Testis (tissue), 3 donors: ENCODE results near the gene MYO1E. TPM values are rescaled to one million over a fixed set of nuclear protein-coding genes. Genes with fewer than 3 reads are reported as not detected.
"Not testable (repeated sequence)": the region's sequence is repeated elsewhere in the genome, so short reads cannot be mapped to it uniquely, and the experiment has no call there.

Experiments
- DNase-seq: peaks from one replicate; pipeline ENCODE4 v3.0.0-alpha.2; 2019
- H3K27ac ChIP-seq, 2 donors: fragments of 200-600 bp; sonication (generic); one replicate each; pipeline ENCODE4 v1.5.1; 2019
- H3K27me3 ChIP-seq: fragments of 200-600 bp; sonication (generic); one replicate; pipeline ENCODE4 v1.5.1; 2019
- H3K36me3 ChIP-seq: fragments of 200-600 bp; sonication (generic); one replicate; pipeline ENCODE4 v1.5.1; 2017; ENCODE audit warnings: low read depth; ENCODE audit errors: missing control alignments
- H3K4me1 ChIP-seq: fragments of 200-600 bp; sonication (generic); one replicate; pipeline ENCODE4 v1.5.1; 2019
- H3K4me3 ChIP-seq, 2 donors: fragments of 200-600 bp; sonication (generic); one replicate each; pipeline ENCODE4 v1.5.1; 2017 to 2019
- H3K9me3 ChIP-seq: fragments of 200-600 bp; sonication (generic); one replicate; pipeline ENCODE4 v1.5.1; 2017
- CTCF ChIP-seq, 3 experiments: fragments of 450-650 bp in 2 of 3; fragments of 200-600 bp in 1 of 3; sonication (generic) in 1 of 3; IDR thresholded peaks; one replicate each; pipeline ENCODE4 v1.5.1; 2016 to 2019; ENCODE audit warnings: antibody characterized with exemption in 3 of 3, mild to moderate bottlenecking in 2 of 3, moderate library complexity in 1 of 3
- POLR2A ChIP-seq: fragments of 450-650 bp; IDR thresholded peaks from one replicate; pipeline ENCODE4 v1.6.1; 2017; ENCODE audit warnings: antibody characterized with exemption, mild to moderate bottlenecking, moderate library complexity
- WGBS, 2 donors: methylation state at CpG; one replicate each; pipeline ENCODE4 v1.1.5; 2018; 5-methylcytosine and 5-hydroxymethylcytosine counted together
- intact Hi-C: fragments of 100-400 bp; cut with DNase I; formaldehyde crosslinking; loops from one replicate; pipeline ENCODE4 v1.15.1; 2023; ENCODE audit warnings: low total_unique reads
- polyA plus RNA-seq: library from polyadenylated mRNA; stranded (reverse); fragments of 350-450 nt; fragmentation: Illumina TruSeq; extraction: RNeasy Lipid Tissue Mini Kit (QIAGEN cat#74804); gene quantifications from one replicate; pipeline ENCODE4 v1.2.3, GENCODE V29; 2014; ENCODE audit warnings: low read depth, low replicate concordance; ENCODE audit not compliant: insufficient read depth
- total RNA-seq, 2 donors: library from RNA; depleted of rRNA; stranded (reverse); fragments of >200 nt; gene quantifications; one replicate each; pipeline ENCODE4 v1.2.3, GENCODE V29; 2016

The MYO1E gene
- total and polyA plus RNA-seq, 3 donors from 2014 or later = 14.3 to 23.4 (median 22.5) TPM

- Histone ChIP-seq H3K36me3 (no peaks in the 10 kb centered on the region), H3K9me3 (no peaks in the 10 kb centered on the region), H3K27me3 (no peaks in the 10 kb centered on the region), H3K4me3 (no peak overlapping the region), H3K4me1 (no peaks in the 10 kb centered on the region), H3K27ac (no peak overlapping the region)
- intact Hi-C loops = no loop called here
- no peak for DNase-seq
- WGBS, 2 donors = 92 to 97% methylated on average over 15 to 16 of the region's 16 CpGs
- no peak for TF ChIP-seq CTCF (IDR thresholded peaks at IDR 0.05)
- no peak for TF ChIP-seq POLR2A
Measured at GRCh38 chr15:59131456-59131855, 241.2 kb downstream of the MYO1E start.

- H3K27ac ChIP-seq, H3K4me1 ChIP-seq: not testable (repeated sequence)
- WGBS, 2 donors = 87 to 97% methylated on average over 1 of the region's 1 CpG
Measured at GRCh38 chr15:59127255-59127654, 245.4 kb downstream of the MYO1E start.

GRCh38 chr15:59125683-59126082 is 247.0 kb downstream of the MYO1E start:
- H3K27me3 ChIP-seq, H3K27ac ChIP-seq, H3K9me3 ChIP-seq, DNase-seq, H3K4me3 ChIP-seq, H3K4me1 ChIP-seq, H3K36me3 ChIP-seq, intact Hi-C loops: not testable (repeated sequence)
- 94 to 97% methylated on average over 4 of the region's 4 CpGs for WGBS, 2 donors

More at GRCh38 chr15:59127255-59127654, 245.4 kb downstream of the MYO1E start:
- H3K27me3 ChIP-seq, H3K36me3 ChIP-seq, H3K4me3 ChIP-seq, DNase-seq, intact Hi-C loops, H3K9me3 ChIP-seq: not testable (repeated sequence)

GRCh38 chr15:59124261-59124660 is 248.4 kb downstream of the MYO1E start:
- no peaks in the 10 kb centered on the region for H3K36me3 ChIP-seq
- 78 to 87% methylated on average over 1 to 2 of the region's 2 CpGs for WGBS, 2 donors
- TF ChIP-seq POLR2A = no peak
- TF ChIP-seq CTCF (IDR thresholded peaks at IDR 0.05) = no peak

GRCh38 chr15:59120937-59121336 is 251.7 kb downstream of the MYO1E start:
- H3K36me3 ChIP-seq = no peaks in the 10 kb centered on the region
- H3K27me3 ChIP-seq = no peaks in the 10 kb centered on the region
- DNase-seq = no peak
- TF ChIP-seq CTCF (IDR thresholded peaks at IDR 0.05) (no peak), POLR2A (no peak)
- H3K4me3 ChIP-seq = no peak overlapping the region
- no peaks in the 10 kb centered on the region for H3K9me3 ChIP-seq
- no peaks in the 10 kb centered on the region for H3K4me1 ChIP-seq
- WGBS, 2 donors = 90 to 96% methylated on average over 5 of the region's 5 CpGs
- H3K27ac ChIP-seq = no peak overlapping the region
- intact Hi-C loops = no loop called here

More at GRCh38 chr15:59124261-59124660, 248.4 kb downstream of the MYO1E start:
- H3K27ac ChIP-seq = no peak overlapping the region
- no peak for DNase-seq
- no peak overlapping the region for H3K4me3 ChIP-seq
- H3K9me3 ChIP-seq = no peaks in the 10 kb centered on the region
- no peaks in the 10 kb centered on the region for H3K4me1 ChIP-seq
- intact Hi-C loops = no loop called here
- H3K27me3 ChIP-seq = no peaks in the 10 kb centered on the region

- intact Hi-C loops = no loop called here
- H3K27me3 ChIP-seq = no peaks in the 10 kb centered on the region
- no peak overlapping the region for H3K27ac ChIP-seq
- no peaks in the 10 kb centered on the region for H3K9me3 ChIP-seq
- 87 to 88% methylated on average over 5 of the region's 5 CpGs for WGBS, 2 donors
- no peaks in the 10 kb centered on the region for H3K4me1 ChIP-seq
- no peaks in the 10 kb centered on the region for H3K36me3 ChIP-seq
- TF ChIP-seq CTCF (IDR thresholded peaks at IDR 0.05) = no peak
- no peak for TF ChIP-seq POLR2A
- H3K4me3 ChIP-seq = no peak overlapping the region
- DNase-seq = no peak
Measured at GRCh38 chr15:59119625-59120024, 253.0 kb downstream of the MYO1E start.
